Hepatocyte (in vitro differentiated cells): ENCODE data around the gene BTG1.

Source experiments
- CTCF ChIP-seq: fragments of 200-600 bp; sonication (generic); IDR thresholded peaks from 2 replicates; pipeline ENCODE4 v1.5.1; 2016; ENCODE audit warnings: antibody characterized with exemption, mild to moderate bottlenecking; ENCODE audit not compliant: poor library complexity
- EZH2 ChIP-seq: fragments of 200-600 bp; sonication (generic); IDR thresholded peaks from 2 replicates; pipeline ENCODE4 v1.6.1; 2016; ENCODE audit warnings: antibody characterized with exemption, mild to moderate bottlenecking, borderline replicate concordance
- EZH2phosphoT487 ChIP-seq: fragments of 200-600 bp; sonication (generic); IDR thresholded peaks from one replicate; pipeline ENCODE4 v1.6.1; 2018; ENCODE audit warnings: antibody characterized with exemption, mild to moderate bottlenecking, low read depth, moderate library complexity; ENCODE audit not compliant: unreplicated experiment, severe bottlenecking

DNA sequence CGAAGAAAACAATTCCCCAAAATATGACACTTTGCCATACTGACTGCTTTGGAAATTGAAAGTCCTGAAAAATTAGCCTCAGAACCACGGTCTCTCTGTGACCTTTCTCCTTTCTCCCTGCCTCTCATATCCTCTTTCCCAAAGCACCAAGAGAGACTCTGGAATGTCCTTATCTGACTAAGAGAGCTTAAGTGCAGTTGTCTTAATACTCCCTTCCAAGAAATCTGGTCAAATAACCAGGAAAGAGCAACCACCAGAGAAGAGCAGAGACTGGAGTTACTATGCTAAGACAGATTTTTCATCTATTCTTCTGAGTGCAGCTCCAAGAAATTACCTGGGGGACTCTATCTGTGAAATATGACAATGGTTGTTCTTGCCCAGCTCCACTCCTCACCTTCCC lies 10.5 kb upstream of the BTG1 start:
- TF ChIP-seq CTCF (no peak), EZH2 (no peak), EZH2phosphoT487 (no peak)
